Activated naive CD8-positive, alpha-beta T cell treated with anti-CD3 and anti-CD28 coated beads, Interleukin-2, amount 50 U/mL, for 24 hours (primary cell): Measurements from ENCODE around the gene ALDH3B2.

Experiments used
- ATAC-seq: fragments of 150-1000 bp; cut with Tn5 transposase; one replicate; pipeline ENCODE4 v1.10.0; 2021
- DNase-seq: peaks from one replicate; pipeline ENCODE4 v3.0.0; 2021
- H3K27ac Mint-ChIP-seq: one replicate; pipeline ENCODE4 v1.8.0; 2021; ENCODE audit warnings: mild to moderate bottlenecking, mixed read lengths
- H3K27me3 Mint-ChIP-seq: one replicate; pipeline ENCODE4 v1.8.0; 2021; ENCODE audit warnings: mixed read lengths
- H3K36me3 Mint-ChIP-seq: one replicate; pipeline ENCODE4 v1.8.0; 2021; ENCODE audit warnings: low read depth, mixed read lengths
- H3K4me1 Mint-ChIP-seq: one replicate; pipeline ENCODE4 v1.8.0; 2021; ENCODE audit warnings: mixed read lengths
- H3K4me3 Mint-ChIP-seq: one replicate; pipeline ENCODE4 v1.8.0; 2021; ENCODE audit warnings: mild to moderate bottlenecking, moderate library complexity, mixed read lengths
- H3K9me3 Mint-ChIP-seq: one replicate; pipeline ENCODE4 v1.8.0; 2021; ENCODE audit warnings: mixed read lengths

ALDH3B2 gene

GRCh38 chr11:67634366-67635230 is 39.8 kb downstream of the ALDH3B2 start:
- Mint-ChIP-seq H3K4me1 (peaks cover 9% of the 10 kb centered on the region), H3K27ac (no peak overlapping the region), H3K4me3 (no peak overlapping the region), H3K36me3 (no peaks in the 10 kb centered on the region), H3K27me3 (no peaks in the 10 kb centered on the region), H3K9me3 (no peaks in the 10 kb centered on the region)
- no peak for ATAC-seq
- no peak for DNase-seq

DNA sequence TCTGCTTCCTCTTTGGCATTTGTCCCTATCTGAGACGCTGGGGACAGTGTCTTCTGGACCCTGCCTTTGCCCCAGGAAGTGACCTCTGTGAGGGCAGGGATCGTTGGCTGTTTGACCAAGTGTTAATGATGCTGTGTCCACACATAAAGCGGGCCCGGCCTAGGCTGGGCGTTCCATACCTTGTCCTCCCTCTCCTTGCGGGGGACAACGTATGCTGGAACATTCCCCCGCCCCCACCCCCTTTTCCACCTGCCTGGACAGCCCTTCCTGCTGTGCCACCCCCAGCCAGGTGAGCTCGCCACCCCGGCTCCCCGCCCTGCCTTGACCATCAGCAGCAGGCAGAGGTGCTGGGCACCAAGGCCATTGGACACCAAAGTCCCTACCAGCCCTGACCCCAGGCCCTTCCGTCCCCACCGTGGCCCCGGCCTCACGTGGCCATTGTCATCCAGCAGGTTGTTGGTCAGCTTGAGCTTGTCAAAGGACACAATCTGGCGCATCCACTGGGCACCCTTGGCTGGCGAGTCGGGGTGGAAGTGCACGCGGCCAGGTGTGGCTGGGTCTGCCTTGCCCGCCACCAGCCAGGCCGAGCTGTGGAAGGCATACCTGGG is 40.6 kb downstream of the ALDH3B2 start:
- Mint-ChIP-seq H3K36me3 (no peaks in the 10 kb centered on the region), H3K9me3 (no peaks in the 10 kb centered on the region), H3K4me3 (no peak overlapping the region), H3K27me3 (no peaks in the 10 kb centered on the region), H3K27ac (no peak overlapping the region), H3K4me1 (peaks cover 9% of the 10 kb centered on the region)
- ATAC-seq (no peak), DNase-seq (no peak)

DNA sequence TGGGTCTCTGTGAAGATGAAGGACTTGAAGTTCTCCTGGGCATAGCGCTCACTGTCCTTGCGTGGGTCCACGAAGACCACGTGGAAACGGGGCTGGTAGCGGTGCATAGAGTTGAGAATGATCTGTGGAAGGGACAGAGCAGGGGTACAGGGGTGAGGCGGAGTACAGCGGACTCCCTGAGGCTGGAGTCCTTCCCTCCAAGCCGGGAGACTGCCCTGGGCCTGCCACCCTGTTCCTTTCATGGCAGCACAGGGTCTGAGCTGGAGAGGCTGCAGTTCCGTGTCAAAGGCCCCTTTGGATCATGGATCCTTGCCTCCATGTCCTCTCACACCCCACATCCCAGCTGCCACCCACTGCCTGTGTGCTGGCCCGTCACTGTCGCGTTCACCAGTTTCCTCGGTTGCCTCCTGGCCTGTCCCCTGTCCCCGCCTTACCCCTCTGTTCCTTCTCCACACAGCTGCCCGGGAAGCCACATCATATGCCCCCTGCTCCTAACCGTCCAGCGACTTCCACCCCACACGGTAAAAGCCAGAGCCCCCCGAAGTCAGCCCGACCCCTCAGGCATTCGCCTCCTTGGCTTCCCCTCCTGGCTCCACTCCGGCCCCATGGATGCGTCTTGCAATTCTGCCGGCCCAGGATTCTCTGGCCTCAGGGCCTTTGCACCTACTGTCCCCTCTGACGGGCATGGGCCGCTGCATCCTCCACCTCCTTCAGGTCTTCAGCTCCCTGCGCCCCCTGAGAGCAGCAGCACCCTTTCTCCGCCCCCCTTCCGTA is 41.3 kb downstream of the ALDH3B2 start:
- H3K36me3 Mint-ChIP-seq = no peaks in the 10 kb centered on the region
- H3K4me3 Mint-ChIP-seq = no peak overlapping the region

GRCh38 chr11:67632175-67632981 is 42.0 kb downstream of the ALDH3B2 start:
- Mint-ChIP-seq H3K4me3 (peak overlapping the region; percentile 21), H3K4me1 (peaks cover 9% of the 10 kb centered on the region), H3K36me3 (peaks cover under 1% of the 10 kb centered on the region), H3K27ac (no peak overlapping the region), H3K9me3 (no peaks in the 10 kb centered on the region), H3K27me3 (no peaks in the 10 kb centered on the region)
- DNase-seq (no peak), ATAC-seq (no peak)

More for the DNA sequence above, 41.3 kb downstream of the ALDH3B2 start:
- Mint-ChIP-seq H3K27ac (no peak overlapping the region), H3K4me1 (peaks cover 9% of the 10 kb centered on the region), H3K27me3 (no peaks in the 10 kb centered on the region), H3K9me3 (no peaks in the 10 kb centered on the region)
- ATAC-seq = no peak
- no peak for DNase-seq

DNA sequence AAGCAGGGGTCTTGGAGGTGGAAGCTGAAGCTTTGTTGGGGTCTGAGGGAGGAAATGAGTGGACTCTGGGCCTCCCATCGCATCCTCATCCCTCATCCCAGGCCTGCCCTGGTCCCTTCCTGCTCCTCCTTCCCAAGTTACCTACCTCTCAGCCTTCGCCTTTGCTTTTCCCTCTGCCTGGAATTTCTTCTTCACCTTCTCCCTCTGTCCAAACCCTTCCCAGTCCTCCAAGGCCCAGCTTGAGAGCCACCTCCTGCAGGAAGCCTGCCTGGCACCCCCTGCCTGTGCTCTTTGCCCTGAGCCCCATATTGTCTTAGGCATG is 42.6 kb downstream of the ALDH3B2 start:
- DNase-seq (no peak), ATAC-seq (no peak)
- H3K4me3 Mint-ChIP-seq = peak overlapping the region; percentile 21
- no peaks in the 10 kb centered on the region for H3K9me3 Mint-ChIP-seq
- H3K4me1 Mint-ChIP-seq = peaks cover 6% of the 10 kb centered on the region
- peaks cover 2% of the 10 kb centered on the region for H3K36me3 Mint-ChIP-seq
- H3K27ac Mint-ChIP-seq = no peak overlapping the region
- no peaks in the 10 kb centered on the region for H3K27me3 Mint-ChIP-seq

DNA sequence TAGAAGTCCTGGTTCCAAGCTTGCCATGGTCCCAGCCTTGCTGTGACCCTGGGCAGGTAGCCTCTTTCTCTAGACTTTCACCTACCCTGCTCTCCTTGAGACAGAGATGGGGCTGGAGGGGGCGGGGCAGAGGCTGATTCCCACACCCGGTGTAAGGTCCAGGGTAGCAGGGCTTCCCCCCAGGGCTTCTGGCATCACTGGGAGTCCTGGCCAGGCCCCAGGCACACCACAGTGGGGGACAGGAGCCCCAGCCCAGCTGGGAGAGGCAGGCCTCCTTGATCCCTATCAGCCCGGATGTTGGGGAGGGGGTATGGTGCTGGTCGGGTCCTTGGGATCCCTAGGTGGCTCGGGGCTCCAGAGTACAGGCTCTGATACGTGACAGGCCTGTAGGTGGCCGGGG is 43.0 kb downstream of the ALDH3B2 start:
- ATAC-seq (no peak), DNase-seq (no peak)
- Mint-ChIP-seq H3K4me3 (peak overlapping the region; percentile 75), H3K27me3 (no peaks in the 10 kb centered on the region), H3K27ac (no peak overlapping the region), H3K9me3 (no peaks in the 10 kb centered on the region), H3K36me3 (peaks cover 5% of the 10 kb centered on the region), H3K4me1 (peaks cover 5% of the 10 kb centered on the region)

DNA sequence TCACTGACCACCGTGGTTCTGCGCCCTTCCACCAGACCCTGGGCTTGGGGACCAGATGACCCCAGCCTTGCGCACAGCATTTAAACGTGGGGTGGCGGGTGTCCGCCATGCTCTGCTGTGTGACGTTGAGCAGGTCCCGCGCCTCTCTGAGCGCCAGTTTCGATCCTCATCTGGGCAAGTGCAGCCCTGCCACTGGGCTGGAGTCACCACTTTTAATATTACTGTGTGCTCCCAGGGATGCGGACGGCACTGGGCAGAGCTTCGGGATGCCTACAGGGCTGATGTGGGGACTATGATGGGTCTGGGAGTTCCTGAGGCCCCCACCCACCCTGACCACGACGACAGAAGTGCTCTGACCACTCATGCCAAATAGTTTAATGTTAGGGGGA is 43.5 kb downstream of the ALDH3B2 start:
- no peaks in the 10 kb centered on the region for H3K27me3 Mint-ChIP-seq
- no peak for DNase-seq
- peak overlapping the region; percentile 75 for H3K4me3 Mint-ChIP-seq
- H3K27ac Mint-ChIP-seq = peak overlapping the region; percentile 53
- no peaks in the 10 kb centered on the region for H3K9me3 Mint-ChIP-seq
- peaks cover 5% of the 10 kb centered on the region for H3K4me1 Mint-ChIP-seq
- no peak for ATAC-seq
- peaks cover 5% of the 10 kb centered on the region for H3K36me3 Mint-ChIP-seq

DNA sequence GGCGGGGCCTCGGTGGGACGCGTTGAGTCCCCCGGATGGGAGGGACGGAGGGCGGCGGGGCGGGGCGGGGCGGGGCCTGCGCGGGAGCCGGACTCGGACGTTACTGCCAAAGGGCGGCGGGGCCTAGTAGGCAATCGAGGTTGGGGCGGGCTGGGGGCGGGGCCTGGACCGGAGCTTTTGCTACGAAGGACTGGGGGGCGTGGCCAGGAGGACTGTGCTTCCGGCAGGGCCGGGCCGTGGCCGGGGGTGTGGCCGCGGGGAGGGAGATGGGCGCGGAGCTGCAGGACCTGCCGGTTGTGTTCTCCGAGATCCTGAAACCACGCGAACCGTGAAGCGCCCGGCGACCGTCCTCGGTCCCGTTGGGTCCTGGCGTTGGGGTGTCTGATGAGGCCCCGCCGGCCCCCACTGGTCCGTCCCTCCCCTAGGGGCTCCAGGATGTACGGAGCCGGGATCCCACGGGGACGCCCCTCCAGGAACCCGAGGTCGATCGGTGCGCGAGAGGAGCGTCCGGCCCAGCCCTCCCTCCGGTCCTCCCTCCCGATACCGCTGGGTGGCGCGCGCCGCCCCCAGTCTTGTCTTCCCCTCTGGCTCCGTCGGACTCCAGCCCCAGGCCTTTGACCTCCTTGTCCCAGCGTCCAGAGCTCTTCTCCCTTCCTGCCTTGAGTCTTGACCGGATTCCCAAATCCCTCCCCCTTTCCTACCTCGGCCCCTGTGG is 44.0 kb downstream of the ALDH3B2 start:
- ATAC-seq = peak; percentile 71
- peak overlapping the region; percentile 84 for H3K27ac Mint-ChIP-seq
- H3K4me3 Mint-ChIP-seq = peak overlapping the region; percentile 75
- H3K9me3 Mint-ChIP-seq = no peaks in the 10 kb centered on the region
- peaks cover 5% of the 10 kb centered on the region for H3K4me1 Mint-ChIP-seq
- DNase-seq = peak; percentile 97
- no peaks in the 10 kb centered on the region for H3K27me3 Mint-ChIP-seq
- peaks cover 5% of the 10 kb centered on the region for H3K36me3 Mint-ChIP-seq

DNA sequence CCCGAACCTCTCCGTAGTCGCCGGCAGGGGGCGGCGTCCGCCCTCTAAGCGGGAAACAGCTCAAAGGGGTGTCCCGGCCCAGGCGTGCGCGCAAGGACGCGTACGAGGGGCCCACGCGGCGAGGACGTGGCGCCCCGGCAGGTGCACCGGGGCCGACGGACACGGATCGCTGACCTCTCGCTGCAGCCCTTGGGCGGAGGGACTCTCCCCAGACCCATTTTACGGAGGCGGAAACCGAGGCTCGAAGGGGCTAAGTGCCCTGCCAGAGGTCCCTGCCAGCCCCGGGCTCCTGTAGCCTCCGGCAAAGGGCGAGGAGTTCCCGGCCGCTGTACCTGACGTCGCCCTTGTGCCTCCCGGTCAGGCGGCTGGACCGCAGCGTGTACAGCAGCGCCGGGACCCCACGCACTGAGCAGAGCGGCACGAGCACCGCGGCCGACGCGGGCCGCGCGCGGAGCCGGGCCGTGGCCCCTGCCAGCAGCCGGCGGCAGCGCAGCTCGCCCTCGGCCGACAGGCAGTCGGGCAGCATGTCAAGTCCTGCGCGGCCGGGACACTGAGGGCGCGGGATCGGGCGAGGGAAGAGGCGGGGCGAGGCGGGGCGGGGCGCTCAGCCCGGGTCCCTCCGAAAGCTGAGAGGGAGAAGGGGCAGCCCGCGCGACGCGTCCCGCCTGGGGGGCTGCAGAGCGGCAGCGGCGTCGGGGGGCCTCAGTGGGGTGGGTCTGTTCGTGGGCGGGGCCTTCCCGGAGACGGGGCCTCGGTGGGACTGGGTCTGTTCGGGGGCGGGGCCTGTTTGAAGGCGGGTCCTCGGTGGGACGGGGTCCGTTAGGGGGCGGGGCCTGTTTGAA is 44.8 kb downstream of the ALDH3B2 start, which contains the start of gene NUDT8:
Gene NUDT8 (minus strand): TSS at position 552 of the 842 bp plus-strand sequence. CDS start 26 bp downstream, at position 526.
- Mint-ChIP-seq H3K27me3 (no peaks in the 10 kb centered on the region), H3K27ac (peak within 1 kb of the TSS; percentile 84), H3K9me3 (no peaks in the 10 kb centered on the region), H3K4me1 (peaks cover 5% of the 10 kb centered on the region), H3K36me3 (peaks cover 5% of the 10 kb centered on the region), H3K4me3 (peak within 1 kb of the TSS; percentile 75)
- ATAC-seq = peak; percentile 70
- DNase-seq = peak; percentile 91

DNA sequence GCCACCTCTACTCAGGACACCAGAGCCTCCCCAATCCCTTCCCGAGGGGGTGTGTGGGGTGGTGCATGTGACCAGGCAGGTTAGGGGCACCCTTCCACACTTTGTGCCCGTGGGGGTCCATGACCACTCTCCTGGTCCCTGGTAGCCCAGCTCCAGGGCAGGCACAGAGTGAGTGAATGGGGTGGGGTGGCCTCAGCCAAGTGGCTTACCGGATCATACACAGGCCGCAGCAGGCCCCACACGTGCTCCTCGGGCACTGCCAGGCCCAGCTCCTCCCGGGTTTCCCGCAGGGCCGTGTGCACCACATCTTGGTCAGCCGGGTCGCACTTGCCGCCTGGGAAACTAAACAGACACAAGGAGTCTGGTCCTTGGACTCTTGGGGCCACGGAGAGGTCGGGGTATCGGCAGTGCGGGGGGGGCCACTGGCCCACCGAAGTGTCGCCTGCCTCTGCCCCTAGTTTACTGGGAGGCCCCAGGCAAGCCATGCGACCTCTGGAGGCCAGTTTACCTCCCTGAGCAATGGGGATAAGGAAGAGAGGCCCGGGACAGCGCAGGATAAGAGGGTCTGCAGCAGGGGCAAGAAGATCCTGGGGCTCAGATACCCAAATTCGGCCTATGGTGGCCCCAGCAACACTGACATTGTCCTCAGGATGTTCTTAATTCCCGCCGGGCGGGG is 45.6 kb downstream of the ALDH3B2 start:
- Mint-ChIP-seq H3K27ac (no peak overlapping the region), H3K27me3 (no peaks in the 10 kb centered on the region), H3K4me1 (peaks cover 5% of the 10 kb centered on the region), H3K4me3 (peak overlapping the region; percentile 75), H3K36me3 (peaks cover 5% of the 10 kb centered on the region), H3K9me3 (no peaks in the 10 kb centered on the region)
- DNase-seq = no peak
- no peak for ATAC-seq

- Mint-ChIP-seq H3K4me1 (peaks cover 5% of the 10 kb centered on the region), H3K36me3 (peaks cover 5% of the 10 kb centered on the region), H3K4me3 (peak overlapping the region; percentile 75), H3K27ac (no peak overlapping the region), H3K27me3 (no peaks in the 10 kb centered on the region), H3K9me3 (no peaks in the 10 kb centered on the region)
- no peak for DNase-seq
- no peak for ATAC-seq
Observed at GRCh38 chr11:67627812-67628624, 46.4 kb downstream of the ALDH3B2 start.

DNA sequence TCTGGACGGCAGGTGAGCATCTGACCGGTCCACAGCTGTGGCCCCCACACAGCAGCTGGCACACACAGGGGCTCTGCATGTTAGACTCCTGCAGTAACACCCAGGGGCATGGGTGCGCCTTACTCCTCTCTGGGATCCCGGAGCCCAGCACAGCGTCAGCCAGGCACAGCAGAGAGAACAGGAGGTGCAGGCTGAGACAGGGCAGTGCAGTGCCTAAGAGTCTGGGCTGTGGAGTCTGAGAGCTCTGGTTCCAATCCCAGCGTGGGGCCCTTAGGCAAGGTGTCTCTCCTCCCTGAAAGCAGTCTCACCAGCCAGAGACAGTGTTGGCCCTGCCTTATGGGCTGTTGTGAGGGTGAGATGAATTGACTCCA is 47.0 kb downstream of the ALDH3B2 start:
- H3K9me3 Mint-ChIP-seq = no peaks in the 10 kb centered on the region
- no peak overlapping the region for H3K27ac Mint-ChIP-seq
- H3K36me3 Mint-ChIP-seq = peaks cover 5% of the 10 kb centered on the region
- H3K27me3 Mint-ChIP-seq = no peaks in the 10 kb centered on the region
- ATAC-seq (no peak), DNase-seq (no peak)
- H3K4me1 Mint-ChIP-seq = peaks cover 5% of the 10 kb centered on the region
- H3K4me3 Mint-ChIP-seq = no peak overlapping the region
